GM21723 (cell line): Measurements from ENCODE around the gene VAX1.

Experiments
- ATAC-seq: cut with Tn5 transposase; IDR thresholded peaks from one replicate; pipeline ENCODE4 v1.9.1; 2021; ENCODE audit warnings: mild to moderate bottlenecking, moderate library complexity; ENCODE audit not compliant: unreplicated experiment

VAX1 gene

DNA sequence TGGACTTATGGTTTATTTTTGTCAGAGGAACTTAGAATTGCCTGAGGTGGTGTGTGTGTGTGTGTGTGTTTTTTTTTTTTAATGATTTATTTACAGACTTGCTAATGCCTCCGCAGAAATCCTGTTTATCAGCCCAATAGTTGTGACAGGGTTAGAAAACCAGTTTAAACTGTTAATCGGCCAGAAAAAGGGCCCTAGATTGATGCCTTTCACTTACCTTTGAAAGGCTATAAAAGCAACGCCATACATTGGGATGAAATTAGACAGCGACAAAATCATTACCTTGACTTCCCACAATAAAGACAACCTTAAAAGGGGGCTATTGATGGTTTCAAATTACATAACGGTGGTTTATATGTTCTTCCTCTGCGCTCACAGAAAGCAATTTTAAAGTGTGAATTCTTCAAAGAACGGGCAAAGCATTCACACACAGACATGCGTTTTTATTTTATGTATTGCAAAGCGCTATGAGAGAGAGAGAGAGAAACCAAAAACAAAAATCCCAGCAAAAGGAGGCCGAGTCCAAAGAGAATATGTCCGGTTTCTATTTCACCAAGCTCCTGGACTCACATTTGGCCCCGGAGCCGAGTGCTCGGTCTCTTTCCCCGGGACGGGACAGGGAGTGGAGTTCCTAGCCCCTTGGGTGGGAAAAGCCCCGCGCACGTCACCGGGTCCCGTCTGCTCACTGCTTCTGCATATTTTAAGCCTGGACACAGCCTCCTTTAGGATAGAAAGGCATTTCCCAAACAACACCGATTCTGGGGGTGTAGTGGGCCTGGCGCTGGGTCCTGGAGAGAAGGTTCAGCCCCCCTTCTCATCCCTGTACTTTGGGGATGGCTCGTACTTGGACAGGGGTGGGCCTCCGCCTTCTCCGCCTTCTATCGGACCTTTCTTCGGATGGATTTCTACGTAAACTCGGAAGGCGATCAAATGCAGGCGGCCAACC, 26.8 kb upstream of the VAX1 start:
- no peak for ATAC-seq

DNA sequence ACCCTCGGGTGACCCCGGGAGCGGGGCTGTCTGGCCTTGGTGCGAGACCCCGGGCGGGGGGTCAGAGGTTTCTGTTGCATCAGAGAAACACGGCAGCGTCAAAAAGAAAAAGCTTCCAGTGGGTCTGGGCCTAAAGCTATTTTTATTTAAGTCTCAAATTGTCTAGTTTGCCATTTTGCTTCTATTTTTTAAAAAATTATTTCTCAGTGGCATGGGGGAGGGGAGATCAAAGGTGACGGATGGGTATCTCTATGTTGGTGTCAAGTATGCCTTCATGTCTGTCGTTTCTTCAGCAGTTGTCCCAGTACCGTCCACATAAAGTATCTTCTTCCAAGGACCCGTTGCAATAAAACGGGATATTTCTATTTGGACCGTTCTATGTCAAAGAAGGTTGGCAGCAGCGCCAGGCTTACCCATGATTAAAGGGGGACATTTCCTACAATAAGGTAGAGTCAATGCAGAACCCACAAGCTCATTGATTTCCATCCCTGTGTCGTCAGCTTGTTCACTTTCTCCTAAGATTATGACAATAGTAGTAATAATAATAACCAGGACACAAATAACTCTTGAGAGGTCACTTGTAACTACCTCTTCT, 26.0 kb upstream of the VAX1 start:
- no peak for ATAC-seq

DNA sequence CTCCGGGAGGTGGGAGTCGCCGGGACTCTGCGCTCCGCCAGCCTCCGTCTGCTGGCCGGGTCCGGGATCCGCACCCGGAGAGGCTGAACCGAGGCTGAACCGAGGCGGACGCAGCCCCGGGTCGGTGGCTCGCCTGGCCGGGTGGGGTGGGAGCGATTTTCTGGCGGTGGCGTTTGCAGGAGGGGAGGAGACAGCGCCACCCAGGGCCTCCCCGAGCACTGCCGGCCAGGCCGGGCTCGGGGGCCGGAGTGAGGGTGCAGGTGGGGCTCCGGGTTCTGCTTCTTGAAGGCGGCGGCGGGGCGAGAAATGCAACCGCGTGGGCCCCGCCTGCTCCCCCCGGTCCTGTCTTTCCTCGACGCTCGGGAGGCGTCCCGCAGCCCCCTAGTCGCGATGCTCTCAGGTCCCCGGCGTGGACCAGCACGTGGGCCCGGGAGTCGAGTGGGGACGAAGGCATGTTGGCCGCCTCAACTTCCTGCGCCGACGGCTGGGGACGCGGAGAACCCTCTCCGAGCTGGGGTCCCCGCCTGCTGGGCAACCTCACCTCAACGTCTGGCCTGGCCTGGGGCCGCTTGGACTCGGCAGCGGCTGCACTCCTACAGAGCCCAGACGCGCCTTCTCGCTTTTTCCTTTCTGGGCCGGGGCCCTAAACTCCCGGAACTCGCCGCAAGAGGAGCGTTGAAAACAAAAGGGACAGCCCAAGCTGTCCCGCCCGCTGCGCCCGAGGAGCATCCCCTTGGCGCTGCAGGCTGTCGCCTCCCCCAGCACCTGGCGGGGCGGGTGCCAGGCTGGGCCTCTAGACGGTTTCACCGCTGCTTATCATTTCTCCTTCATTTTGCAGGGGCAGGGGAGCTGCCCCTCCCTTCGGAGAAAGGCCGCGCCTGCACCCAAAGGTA, 25.2 kb upstream of the VAX1 start:
- no peak for ATAC-seq

DNA sequence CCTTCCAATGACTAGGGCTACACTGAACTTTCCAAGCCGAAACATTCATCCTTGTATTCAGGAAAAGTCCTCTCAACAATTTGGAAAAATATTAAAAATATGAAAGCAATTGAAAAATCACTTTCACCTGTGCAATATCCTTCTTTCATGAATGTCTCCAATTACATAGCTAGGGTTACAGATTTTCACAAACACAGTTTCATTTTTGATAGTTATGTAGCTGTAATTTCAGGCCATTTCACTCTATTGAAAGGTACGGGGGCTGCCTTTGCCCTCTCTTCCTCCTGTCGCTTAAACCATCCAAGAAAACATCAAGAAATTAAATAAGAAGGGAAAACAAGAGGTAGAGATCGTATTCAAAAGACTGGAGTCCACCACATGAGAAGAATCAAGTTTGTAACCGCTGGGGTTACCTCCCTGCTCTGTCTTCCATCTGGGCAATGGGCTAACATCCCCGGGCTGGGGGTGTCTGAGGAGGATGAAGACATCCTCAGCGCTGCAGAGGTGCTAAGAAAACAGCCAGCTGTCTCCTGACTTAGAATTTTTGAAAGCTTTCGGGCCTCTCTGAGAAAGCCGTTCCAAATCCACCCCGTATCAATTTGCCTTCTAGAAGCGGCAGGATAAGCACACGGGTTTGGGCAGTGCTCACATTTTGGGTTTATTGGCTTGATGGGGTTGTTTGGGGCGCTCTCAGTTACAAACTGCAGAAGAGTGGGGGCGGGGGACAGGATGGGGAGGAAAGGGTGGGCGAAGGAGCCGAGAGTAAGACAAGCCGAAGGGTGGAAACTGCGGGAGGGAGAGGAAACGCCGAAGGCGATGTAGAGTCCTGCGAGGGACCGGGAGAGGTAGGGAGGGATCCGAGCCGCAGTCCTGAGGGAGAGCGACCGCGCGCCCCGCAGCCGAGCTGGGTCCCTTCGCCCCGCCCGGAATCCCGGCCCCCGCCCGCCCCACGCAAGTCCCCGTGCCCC, 24.3 kb upstream of the VAX1 start:
- ATAC-seq = no peak

DNA sequence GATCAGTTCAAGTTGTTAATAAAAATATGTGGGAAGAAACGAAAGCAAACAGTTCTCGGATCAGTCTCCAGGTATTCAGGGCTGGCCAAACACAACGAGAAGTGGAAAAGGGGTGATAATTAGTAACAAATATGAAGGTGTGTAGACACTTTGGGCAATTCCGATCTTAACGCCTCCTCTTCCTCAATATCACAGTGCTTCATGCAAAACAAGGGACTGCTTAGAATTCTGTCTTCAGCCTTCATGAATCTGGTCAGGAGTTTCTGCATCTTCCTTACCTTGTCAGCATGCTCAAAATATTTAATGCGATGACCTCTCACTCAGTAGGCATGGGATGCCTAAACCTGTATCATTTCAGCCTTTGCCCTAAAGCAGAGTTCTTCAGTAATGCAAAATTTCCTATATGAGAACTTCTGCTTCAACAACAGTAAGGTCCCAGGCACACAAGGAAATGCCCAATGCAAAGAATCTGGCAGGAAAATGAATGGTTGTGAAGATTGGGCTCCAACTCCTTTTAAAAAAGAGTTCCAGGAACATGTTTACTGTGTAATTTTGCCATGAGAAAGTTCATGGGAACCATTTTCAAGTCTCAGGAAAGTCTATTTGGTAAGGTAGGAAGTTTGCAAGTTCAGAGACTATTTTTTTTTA, 23.4 kb upstream of the VAX1 start:
- ATAC-seq = no peak

DNA sequence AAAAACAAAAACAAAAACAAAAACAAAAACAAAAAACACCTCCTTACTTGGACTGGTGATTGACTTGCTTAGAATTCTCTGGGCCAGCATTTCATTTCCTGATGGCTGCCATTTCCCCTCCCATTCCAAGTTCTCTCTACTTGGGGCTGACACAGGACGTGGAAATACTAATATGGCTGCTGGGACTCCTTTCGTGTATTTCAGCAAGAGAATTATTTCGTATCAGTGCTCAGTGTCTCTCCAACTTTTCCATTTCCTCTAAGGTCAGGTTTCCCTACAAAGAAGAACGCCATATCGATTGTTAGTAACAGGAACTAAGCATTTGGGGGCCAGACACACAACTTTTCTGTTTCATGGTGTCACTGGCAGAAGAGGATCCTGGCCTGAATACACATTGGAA, 22.5 kb upstream of the VAX1 start:
- ATAC-seq = no peak

DNA sequence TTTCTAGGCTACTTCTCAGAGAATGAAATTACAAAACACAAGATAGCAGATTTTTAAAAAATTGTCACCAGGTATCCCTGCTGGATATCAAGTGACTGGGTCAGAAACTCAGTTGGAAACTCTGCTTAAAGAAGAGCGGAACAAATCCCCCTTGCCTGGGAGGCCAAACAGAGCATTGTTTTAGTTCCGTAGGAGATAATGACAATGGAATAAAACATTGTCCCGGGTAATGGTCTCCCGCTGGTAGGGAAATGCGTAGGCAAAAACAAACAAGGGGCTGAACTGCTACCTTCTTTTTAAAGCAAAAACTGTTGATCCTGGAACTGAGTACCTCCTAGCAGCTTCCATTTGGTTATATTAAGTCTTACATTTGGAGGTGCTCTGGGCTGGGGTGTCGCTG, 21.3 kb upstream of the VAX1 start:
- no peak for ATAC-seq

DNA sequence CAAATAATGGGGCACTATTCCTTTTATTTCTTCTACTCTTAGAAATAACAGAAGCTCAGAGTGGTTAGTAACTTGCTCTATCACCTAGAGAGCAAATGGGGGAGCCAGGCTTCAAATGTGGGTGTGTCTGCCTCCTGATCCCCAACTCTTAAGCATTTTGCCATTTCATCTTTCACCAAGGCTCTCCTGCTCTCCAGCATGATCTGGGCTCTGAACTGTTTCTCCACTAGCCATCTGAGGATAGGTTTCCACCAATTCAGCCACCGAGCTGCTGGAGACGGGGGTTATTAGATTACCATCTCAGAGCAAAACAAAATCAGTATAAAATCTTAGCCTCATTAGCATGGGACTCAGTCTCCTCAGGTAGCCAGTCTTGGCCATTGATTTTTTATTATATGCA, 20.2 kb upstream of the VAX1 start:
- no peak for ATAC-seq

DNA sequence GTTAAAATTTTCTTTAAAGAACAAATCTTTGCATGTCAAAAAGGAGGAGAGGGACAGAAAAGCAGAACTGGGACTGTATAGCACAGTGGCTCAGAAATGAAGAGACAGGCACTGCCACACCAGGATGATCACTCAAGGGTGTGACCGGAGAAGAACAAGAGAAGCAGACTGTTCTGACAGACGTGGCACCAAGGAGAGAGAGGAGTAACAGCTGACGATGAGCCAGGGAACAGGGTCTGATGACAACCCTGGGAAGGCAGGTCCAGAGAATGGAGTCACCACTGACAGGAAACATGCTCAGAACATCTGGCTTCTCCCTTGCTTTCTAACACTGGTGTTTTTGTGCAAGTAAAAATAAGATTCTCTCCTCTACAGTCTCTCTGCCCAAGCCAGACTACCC, 14.6 kb upstream of the VAX1 start:
- no peak for ATAC-seq

DNA sequence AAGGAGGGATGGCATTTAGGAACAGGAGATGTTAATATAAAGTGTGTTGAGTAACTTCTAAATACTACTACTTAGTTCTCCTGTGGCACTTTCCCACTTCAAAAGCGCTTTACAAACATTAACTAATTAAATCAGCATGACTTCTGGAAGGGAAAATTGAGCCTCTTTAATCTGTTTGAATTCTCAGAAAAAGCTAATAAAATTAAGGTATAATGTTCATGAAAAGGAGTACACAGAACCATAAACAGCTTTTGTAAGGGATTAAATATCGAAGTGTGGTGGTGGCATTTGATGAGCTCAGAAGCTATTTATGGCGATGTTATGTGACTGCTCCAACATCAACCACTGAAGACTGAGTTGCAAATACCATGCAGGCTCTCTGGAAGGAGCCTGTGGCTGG, 10.2 kb upstream of the VAX1 start:
- ATAC-seq = no peak

DNA sequence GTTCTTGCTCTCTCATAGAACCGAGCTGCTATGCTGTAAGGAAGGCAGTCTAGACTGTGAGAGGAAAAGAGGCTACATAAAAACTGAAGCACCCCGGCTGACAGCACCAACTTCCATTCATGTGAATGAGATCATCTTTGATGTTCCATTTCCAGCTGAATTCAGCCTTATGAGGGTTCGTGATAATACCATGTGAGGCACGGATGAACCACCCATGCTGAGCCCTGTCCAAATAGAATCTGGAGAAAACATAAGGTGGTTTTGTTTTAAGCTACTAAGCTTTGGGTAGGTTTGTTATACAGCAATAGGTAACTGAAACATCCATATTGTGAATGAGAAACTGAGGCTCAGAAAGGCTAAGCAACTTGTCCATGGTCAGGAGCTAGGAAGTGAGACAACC, 6.9 kb upstream of the VAX1 start:
- ATAC-seq = no peak

DNA sequence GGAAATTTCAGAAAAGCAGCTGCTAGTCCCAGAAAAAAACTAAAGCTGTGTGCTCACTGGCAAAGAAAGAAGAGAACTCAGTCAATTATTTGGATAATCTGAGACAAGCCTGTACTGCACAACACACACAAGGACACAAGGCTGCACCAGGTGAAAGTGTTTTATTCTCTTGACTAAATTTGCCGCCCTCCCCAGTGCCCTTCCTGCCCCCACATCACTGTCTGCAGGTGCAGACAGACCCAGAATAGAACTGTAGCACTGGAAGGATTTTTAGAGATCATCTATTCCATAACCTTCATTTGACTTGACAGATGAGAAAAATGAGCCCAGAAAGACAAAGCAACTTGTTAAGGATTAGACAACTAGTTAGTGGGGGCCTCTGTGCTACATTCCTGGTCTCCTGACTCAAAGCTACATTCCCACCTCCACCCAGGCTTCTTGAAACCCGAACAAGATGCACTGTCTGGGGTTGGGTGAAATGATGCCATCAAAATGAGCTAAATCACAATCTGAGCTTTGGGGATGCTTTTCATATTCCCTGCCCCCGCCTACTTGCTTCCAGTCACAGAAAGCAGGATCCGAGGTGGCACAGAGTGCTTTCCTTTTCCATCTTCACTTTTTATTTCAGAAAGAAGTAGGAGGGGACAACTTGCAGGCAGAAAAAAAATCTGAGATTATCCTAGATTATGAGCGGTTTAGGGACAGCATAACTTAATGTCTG, 5.2 kb upstream of the VAX1 start:
- no peak for ATAC-seq

DNA sequence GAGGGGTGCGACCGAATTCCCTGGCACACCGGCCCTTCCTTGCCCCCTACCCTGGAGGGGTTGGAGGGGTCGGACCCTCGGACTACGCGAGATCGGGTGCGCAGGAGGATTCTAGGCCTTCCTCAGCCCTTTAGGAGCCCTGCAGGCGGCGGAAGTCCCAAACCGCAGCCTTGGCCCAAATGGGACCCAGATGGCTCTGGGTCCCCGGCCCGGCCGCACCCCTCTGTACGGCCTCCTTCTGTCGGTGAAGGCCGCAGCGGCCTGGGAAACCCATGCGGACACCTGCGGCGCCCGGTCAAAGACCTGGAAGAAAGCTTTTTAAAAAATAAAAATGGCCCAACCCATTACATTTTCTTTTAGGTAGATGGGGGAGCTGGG, 2.4 kb upstream of the VAX1 start:
- no peak for ATAC-seq

DNA sequence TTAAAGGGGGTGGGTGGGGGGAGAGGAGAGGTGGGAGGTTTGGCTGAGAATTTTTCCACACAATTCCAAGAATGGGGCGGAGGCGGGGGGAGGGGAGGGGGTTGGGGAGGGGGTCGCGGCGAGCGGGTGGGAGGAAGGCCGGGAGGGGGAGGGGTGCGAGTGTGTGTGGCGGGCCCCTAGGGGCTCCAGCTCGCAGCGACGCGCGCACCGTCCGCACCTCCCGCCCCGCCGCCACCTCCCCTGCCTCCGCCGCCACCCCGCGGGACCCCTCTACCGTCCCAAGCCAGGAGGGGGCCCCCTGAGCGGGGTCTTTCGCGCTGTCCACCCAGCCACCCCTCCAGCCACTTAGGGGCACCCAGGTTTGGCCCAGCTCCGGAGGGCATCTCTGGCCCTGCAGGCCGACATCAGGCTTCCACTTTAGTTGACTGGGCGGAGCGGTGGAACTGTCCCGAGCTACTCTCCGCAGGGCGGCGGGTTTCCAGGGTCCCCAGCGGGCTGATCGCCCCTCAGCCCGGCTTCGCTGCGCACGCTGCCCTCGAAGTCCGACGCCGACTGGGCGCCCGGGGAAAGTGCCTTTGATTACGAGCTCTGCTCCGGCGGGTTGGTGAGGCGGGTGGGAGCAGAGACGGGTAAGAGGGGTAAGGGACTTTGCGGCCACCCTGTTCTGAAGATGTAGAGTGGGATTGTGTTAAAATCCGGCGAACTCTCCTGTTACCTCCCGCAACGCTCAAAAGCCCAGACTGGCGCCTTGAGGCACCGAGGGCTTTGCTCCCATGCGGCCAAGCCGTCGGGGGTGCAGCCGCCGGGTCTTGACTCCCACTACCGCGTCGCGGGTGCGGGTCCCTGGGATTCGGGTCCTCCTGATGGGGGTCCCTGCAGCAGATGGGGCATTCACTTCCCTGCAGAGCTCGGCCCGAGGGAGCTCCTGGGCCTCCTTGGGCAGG, 1.8 kb upstream of the VAX1 start:
- ATAC-seq = no peak

DNA sequence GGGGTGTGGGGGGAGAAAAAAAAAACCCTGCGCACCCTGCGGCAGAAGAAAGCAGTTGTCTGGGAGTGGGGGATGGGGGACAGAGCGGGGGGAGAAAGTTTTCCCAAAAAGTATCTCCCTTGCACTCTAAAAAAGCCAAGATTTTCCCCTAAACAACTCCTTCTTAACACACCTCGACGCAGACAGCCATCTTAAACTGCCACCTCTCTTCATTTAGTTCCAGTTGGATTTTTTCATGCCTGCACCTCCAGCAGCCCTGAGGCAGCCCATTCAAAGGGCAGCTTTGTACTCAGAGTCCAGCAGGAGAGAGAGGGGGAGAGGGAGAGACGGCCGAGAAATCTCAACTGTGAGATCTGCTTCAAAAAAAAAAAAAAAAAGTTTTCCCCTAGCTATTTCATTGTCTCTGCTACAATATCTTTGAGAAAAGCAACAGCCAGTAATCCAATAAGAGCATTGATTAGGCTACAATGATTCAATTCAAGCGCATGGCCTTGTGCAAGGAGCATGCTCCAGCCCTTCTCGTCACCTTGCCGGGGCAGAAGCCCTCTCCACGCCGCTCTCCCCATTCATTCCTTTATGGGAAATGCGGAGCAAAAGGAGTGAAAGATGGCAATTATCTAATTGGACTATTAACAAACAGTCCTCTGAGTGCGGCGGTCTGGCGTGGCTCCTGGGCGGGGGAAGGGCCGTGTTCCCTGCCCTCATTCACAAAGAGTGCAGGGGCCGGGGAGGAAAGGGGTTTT, 939 bp upstream of the VAX1 start:
- no peak for ATAC-seq

DNA sequence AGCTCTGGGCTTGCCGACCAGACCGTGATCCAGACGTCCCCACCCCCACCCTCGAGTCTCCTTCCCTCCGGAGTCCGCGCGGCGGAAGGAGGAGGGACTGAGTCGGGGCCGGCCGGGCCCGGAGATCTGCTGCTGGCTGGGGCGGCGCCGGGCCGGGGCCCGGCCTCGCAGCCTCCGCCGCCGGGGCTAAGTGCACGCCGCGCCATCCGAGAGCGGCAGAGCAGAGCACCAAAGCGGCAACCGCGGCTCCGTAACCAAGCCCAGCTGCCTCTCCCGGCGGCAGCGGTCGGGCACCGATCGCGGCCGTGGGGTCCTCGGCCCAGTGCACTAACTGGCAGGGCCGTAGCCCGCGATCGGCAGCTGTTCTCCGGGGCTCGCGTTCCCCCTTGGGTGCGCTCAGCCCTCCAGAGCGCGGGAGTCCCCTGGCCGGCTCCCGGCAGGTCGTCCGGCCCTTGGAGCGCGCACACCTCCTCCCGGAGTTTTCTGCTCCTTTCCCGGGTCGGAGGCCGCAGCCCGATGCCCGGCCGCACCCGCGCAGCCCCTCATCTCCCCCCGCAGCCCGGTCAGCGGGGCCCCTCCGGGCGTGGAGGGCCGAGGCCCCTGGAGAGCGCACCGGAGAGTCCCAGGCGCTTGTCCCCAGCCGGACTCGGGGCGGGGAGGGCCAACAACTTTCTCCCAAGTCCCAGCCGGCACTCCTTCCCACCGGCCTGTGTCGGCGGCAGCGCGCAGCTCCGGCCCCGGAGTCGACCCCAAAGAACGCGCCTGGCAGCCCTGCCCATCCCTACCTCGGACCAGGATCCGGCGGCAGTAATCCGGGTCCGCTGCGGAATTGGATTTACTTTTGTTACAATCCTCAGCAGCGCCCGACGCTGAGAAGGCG, 799 bp downstream of the VAX1 start:
- ATAC-seq = no peak
